Endothelial cell (in vitro differentiated cells): ENCODE results near the gene PPP3CA. TPM values are rescaled to one million over a fixed set of nuclear protein-coding genes. Genes with fewer than 3 reads are reported as not detected.

Experiments
- DNase-seq: peaks from one replicate; pipeline ENCODE4 v3.0.0; 2021; ENCODE audit warnings: low spot score
- H3K27ac Mint-ChIP-seq: one replicate; pipeline ENCODE4 v1.8.0; 2021; ENCODE audit warnings: mixed read lengths, inconsistent platforms; ENCODE audit not compliant: unreplicated experiment
- H3K27me3 Mint-ChIP-seq: one replicate; pipeline ENCODE4 v1.8.0; 2021; ENCODE audit warnings: mild to moderate bottlenecking, moderate library complexity, mixed read lengths, inconsistent platforms; ENCODE audit not compliant: unreplicated experiment
- H3K36me3 Mint-ChIP-seq: one replicate; pipeline ENCODE4 v1.8.0; 2021; ENCODE audit warnings: mild to moderate bottlenecking, low read depth, mixed read lengths, inconsistent platforms; ENCODE audit not compliant: unreplicated experiment
- H3K4me1 Mint-ChIP-seq: one replicate; pipeline ENCODE4 v1.8.0; 2021; ENCODE audit warnings: mild to moderate bottlenecking, mixed read lengths, inconsistent platforms; ENCODE audit not compliant: unreplicated experiment
- H3K4me3 Mint-ChIP-seq: one replicate; pipeline ENCODE4 v1.8.0; 2021; ENCODE audit warnings: mild to moderate bottlenecking, mixed read lengths, inconsistent platforms; ENCODE audit not compliant: unreplicated experiment
- H3K9me3 Mint-ChIP-seq: one replicate; pipeline ENCODE4 v1.8.0; 2021; ENCODE audit warnings: mixed read lengths, inconsistent platforms; ENCODE audit not compliant: unreplicated experiment
- total RNA-seq: library from RNA; stranded (reverse); fragmentation: NEBNext Ultra II Directional; extraction: Animal tissue kit (Norgen Biotek cat#: 25700); gene quantifications from one replicate; pipeline ENCODE4 v1.2.1, GENCODE V29; 2021; ENCODE audit not compliant: unreplicated experiment
- TF ChIP-seq, protein P1 (sequence below): fragments of 200-600 bp; sonication (generic); IDR thresholded peaks from one replicate; pipeline ENCODE4 v1.5.0; 2021; ENCODE audit warnings: antibody characterized with exemption; ENCODE audit not compliant: unreplicated experiment

The PPP3CA gene
- total RNA-seq, 1 donor from 2014 or later, result 60.5 TPM

DNA sequence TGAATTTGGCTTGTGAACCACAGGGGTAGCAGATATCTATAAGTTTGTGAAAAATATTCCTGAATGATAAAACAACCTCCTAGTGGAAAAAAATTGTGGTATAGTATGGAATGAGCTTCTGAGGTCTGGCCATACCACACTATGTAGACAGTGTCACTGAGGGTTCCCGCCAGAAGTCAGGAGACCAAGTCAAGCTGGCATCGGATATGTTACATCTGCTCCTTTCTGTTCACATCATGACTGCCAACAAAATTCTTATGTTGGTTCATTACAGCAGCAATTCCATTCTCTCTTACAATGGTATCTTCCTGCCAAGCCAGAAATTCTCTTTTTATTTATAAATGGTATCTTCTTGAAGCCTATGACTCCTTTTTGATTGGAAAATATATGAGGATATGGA is 273.0 kb downstream of the PPP3CA start:
- H3K4me3 Mint-ChIP-seq, result no peak overlapping the region
- H3K36me3 Mint-ChIP-seq, result peaks cover 6% of the 10 kb centered on the region
- H3K9me3 Mint-ChIP-seq, result no peaks in the 10 kb centered on the region
- H3K27ac Mint-ChIP-seq, result no peak overlapping the region
- DNase-seq, result no peak
- TF ChIP-seq, protein P1, sequence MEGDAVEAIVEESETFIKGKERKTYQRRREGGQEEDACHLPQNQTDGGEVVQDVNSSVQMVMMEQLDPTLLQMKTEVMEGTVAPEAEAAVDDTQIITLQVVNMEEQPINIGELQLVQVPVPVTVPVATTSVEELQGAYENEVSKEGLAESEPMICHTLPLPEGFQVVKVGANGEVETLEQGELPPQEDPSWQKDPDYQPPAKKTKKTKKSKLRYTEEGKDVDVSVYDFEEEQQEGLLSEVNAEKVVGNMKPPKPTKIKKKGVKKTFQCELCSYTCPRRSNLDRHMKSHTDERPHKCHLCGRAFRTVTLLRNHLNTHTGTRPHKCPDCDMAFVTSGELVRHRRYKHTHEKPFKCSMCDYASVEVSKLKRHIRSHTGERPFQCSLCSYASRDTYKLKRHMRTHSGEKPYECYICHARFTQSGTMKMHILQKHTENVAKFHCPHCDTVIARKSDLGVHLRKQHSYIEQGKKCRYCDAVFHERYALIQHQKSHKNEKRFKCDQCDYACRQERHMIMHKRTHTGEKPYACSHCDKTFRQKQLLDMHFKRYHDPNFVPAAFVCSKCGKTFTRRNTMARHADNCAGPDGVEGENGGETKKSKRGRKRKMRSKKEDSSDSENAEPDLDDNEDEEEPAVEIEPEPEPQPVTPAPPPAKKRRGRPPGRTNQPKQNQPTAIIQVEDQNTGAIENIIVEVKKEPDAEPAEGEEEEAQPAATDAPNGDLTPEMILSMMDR, result no peak
- no peaks in the 10 kb centered on the region for H3K4me1 Mint-ChIP-seq
- H3K27me3 Mint-ChIP-seq, result no peaks in the 10 kb centered on the region

- H3K4me1 Mint-ChIP-seq, result no peaks in the 10 kb centered on the region
- no peak overlapping the region for H3K27ac Mint-ChIP-seq
- no peak overlapping the region for H3K4me3 Mint-ChIP-seq
- H3K36me3 Mint-ChIP-seq, result peaks cover 6% of the 10 kb centered on the region
- H3K27me3 Mint-ChIP-seq, result no peaks in the 10 kb centered on the region
- TF ChIP-seq, protein P1, result no peak
- H3K9me3 Mint-ChIP-seq, result no peaks in the 10 kb centered on the region
- no peak for DNase-seq
Observed at GRCh38 chr4:101071241-101071640, 276.1 kb downstream of the PPP3CA start.

DNA sequence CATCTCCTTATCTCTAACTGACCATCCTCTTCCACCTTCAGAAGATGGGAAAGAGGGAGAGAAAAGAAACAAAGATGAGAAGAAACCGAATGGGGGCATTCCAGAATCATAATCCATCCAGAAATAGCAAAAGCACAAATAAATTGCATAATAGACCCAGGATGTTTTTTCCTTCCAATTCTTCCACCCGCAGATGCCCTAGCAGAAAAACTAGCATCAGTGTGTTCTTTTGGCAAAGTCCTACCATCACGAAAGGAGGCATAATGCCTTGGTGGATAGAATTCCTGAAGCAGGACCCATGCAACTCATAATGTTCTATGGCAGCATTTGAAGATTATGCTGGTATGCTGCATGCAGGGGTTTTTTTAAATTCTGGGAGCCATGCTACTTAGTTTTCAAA is 279.2 kb downstream of the PPP3CA start:
- no peaks in the 10 kb centered on the region for H3K9me3 Mint-ChIP-seq
- H3K36me3 Mint-ChIP-seq, result no peaks in the 10 kb centered on the region
- TF ChIP-seq, protein P1, result no peak
- DNase-seq, result no peak
- no peaks in the 10 kb centered on the region for H3K27me3 Mint-ChIP-seq
- no peak overlapping the region for H3K4me3 Mint-ChIP-seq
- H3K4me1 Mint-ChIP-seq, result peaks cover 2% of the 10 kb centered on the region
- no peak overlapping the region for H3K27ac Mint-ChIP-seq

- Mint-ChIP-seq H3K9me3 (no peaks in the 10 kb centered on the region), H3K4me3 (no peak overlapping the region), H3K27ac (no peak overlapping the region), H3K4me1 (peaks cover 5% of the 10 kb centered on the region), H3K27me3 (no peaks in the 10 kb centered on the region), H3K36me3 (no peaks in the 10 kb centered on the region)
- no peak for DNase-seq
- TF ChIP-seq, protein P1, result no peak
Observed at GRCh38 chr4:101067383-101067782, 279.9 kb downstream of the PPP3CA start.

GRCh38 chr4:101066626-101067170 is 280.6 kb downstream of the PPP3CA start:
- H3K36me3 Mint-ChIP-seq, result no peaks in the 10 kb centered on the region
- H3K27me3 Mint-ChIP-seq, result no peaks in the 10 kb centered on the region
- H3K9me3 Mint-ChIP-seq, result no peaks in the 10 kb centered on the region
- H3K4me1 Mint-ChIP-seq, result peaks cover 5% of the 10 kb centered on the region
- TF ChIP-seq, protein P1, result no peak
- DNase-seq, result no peak
- no peak overlapping the region for H3K4me3 Mint-ChIP-seq
- no peak overlapping the region for H3K27ac Mint-ChIP-seq
